Measurements from ENCODE around the gene MTG1.

Gene MTG1

GRCh38 chr10:133394064-133394663, at the start of gene MTG1:
Gene MTG1, plus strand, starts transcription at chr10:133394157. Its CDS starts 64 bp downstream, at chr10:133394221.
- peak; percentile 96 for DNase-seq (ENCODE audit: low spot score)

- DNase-seq (ENCODE audit: low spot score), result no peak
Observed at GRCh38 chr10:133344236-133344635, 49.7 kb upstream of the MTG1 start.

- DNase-seq (ENCODE audit: low spot score), result no peak
Observed at GRCh38 chr10:133346413-133346812, 47.5 kb upstream of the MTG1 start.

GRCh38 chr10:133347710-133348517, 46.0 kb upstream of the MTG1 start:
- DNase-seq (ENCODE audit: low spot score), result no peak

GRCh38 chr10:133349160-133349568, 44.8 kb upstream of the MTG1 start:
- DNase-seq (ENCODE audit: low spot score), result no peak

GRCh38 chr10:133349577-133350011, 44.4 kb upstream of the MTG1 start:
- no peak for DNase-seq (ENCODE audit: low spot score)

- DNase-seq (ENCODE audit: low spot score), result no peak
Observed at GRCh38 chr10:133350283-133350949, 43.5 kb upstream of the MTG1 start.

GRCh38 chr10:133350950-133351329, 43.0 kb upstream of the MTG1 start:
- DNase-seq (ENCODE audit: low spot score), result no peak

GRCh38 chr10:133351408-133352318, 42.3 kb upstream of the MTG1 start:
- DNase-seq (ENCODE audit: low spot score), result no peak

- DNase-seq (ENCODE audit: low spot score), result no peak
Observed at GRCh38 chr10:133353202-133353959, 40.6 kb upstream of the MTG1 start.

GRCh38 chr10:133353988-133354605, 39.9 kb upstream of the MTG1 start:
- DNase-seq (ENCODE audit: low spot score), result no peak

- no peak for DNase-seq (ENCODE audit: low spot score)
Observed at GRCh38 chr10:133354672-133355240, 39.2 kb upstream of the MTG1 start.

- DNase-seq (ENCODE audit: low spot score), result no peak
Observed at GRCh38 chr10:133355266-133355665, 38.7 kb upstream of the MTG1 start.

GRCh38 chr10:133355991-133356390, 38.0 kb upstream of the MTG1 start:
- DNase-seq (ENCODE audit: low spot score), result no peak

GRCh38 chr10:133356549-133357284, 37.2 kb upstream of the MTG1 start:
- DNase-seq (ENCODE audit: low spot score), result no peak

- peak; percentile 95 for DNase-seq (ENCODE audit: low spot score)
Observed at GRCh38 chr10:133357285-133358161, 36.4 kb upstream of the MTG1 start, which contains the start of gene FUOM. Gene FUOM, minus strand, starts transcription at chr10:133358019. Its CDS starts 12 bp downstream, at chr10:133358007.

GRCh38 chr10:133358162-133358924, 35.6 kb upstream of the MTG1 start:
- DNase-seq (ENCODE audit: low spot score), result no peak

GRCh38 chr10:133358925-133359310, 35.0 kb upstream of the MTG1 start:
- DNase-seq (ENCODE audit: low spot score), result no peak
